NCI-H2171 treated with DMSO at 0.1 percent for 48 hours (cell line): ENCODE measurements around the gene NCR3LG1.
A peak's percentile ranks its signal among the peaks of the same experiment; 100 is the strongest.

Experiments
- DNase-seq: peaks from one replicate; lab custom pipeline; 2025; lab: John Stamatoyannopoulos, UW

Gene NCR3LG1

GRCh38 chr11:17369684-17370243, 18.2 kb downstream of the NCR3LG1 start:
- no peak for DNase-seq

- DNase-seq, result no peak
Observed at GRCh38 chr11:17371614-17372013, 20.0 kb downstream of the NCR3LG1 start.

- no peak for DNase-seq
Observed at GRCh38 chr11:17375547-17375946, 23.9 kb downstream of the NCR3LG1 start.

GRCh38 chr11:17376493-17376892, 24.9 kb downstream of the NCR3LG1 start:
- no peak for DNase-seq

GRCh38 chr11:17378655-17379054, 27.1 kb downstream of the NCR3LG1 start:
- no peak for DNase-seq

- no peak for DNase-seq
Observed at GRCh38 chr11:17379383-17380180, 28.0 kb downstream of the NCR3LG1 start.

GRCh38 chr11:17381156-17381555, 29.6 kb downstream of the NCR3LG1 start:
- DNase-seq, result no peak

GRCh38 chr11:17382046-17382728, 30.6 kb downstream of the NCR3LG1 start:
- DNase-seq, result no peak

- no peak for DNase-seq
Observed at GRCh38 chr11:17383461-17383860, 31.9 kb downstream of the NCR3LG1 start.

GRCh38 chr11:17384002-17384511, 32.5 kb downstream of the NCR3LG1 start:
- peak; percentile 25 for DNase-seq

- DNase-seq, result no peak
Observed at GRCh38 chr11:17385492-17385891, 33.9 kb downstream of the NCR3LG1 start.

GRCh38 chr11:17385926-17386325, 34.3 kb downstream of the NCR3LG1 start:
- no peak for DNase-seq

- DNase-seq, result peak; percentile 1
Observed at GRCh38 chr11:17386331-17387084, 34.9 kb downstream of the NCR3LG1 start.

GRCh38 chr11:17387254-17387653, 35.7 kb downstream of the NCR3LG1 start:
- DNase-seq, result no peak

GRCh38 chr11:17387811-17388210, 36.2 kb downstream of the NCR3LG1 start:
- no peak for DNase-seq

- DNase-seq, result no peak
Observed at GRCh38 chr11:17388609-17389210, 37.1 kb downstream of the NCR3LG1 start, which contains the start of gene KCNJ11. Gene KCNJ11, minus strand, starts transcription at chr11:17388659. Its CDS starts 568 bp downstream, at chr11:17388091.

- DNase-seq, result peak; percentile 65
Observed at GRCh38 chr11:17389211-17389956, 37.8 kb downstream of the NCR3LG1 start.

- no peak for DNase-seq
Observed at GRCh38 chr11:17389957-17390649, 38.5 kb downstream of the NCR3LG1 start.

- DNase-seq, result peak; percentile 65
Observed at GRCh38 chr11:17391493-17392355, 40.1 kb downstream of the NCR3LG1 start.
